Measurements from ENCODE around the gene NFKB2. TPM values are rescaled to one million over a fixed set of nuclear protein-coding genes. Genes with fewer than 3 reads are reported as not detected.

The NFKB2 gene
- total and polyA plus RNA-seq, 2 donors (not counting 1 experiment from before 2014, with no cell fraction given): 7.6 to 23.3 TPM

- Histone ChIP-seq H3K9me3 (ENCODE audit: control insufficient read depth, insufficient read depth, low read depth, low read length) (no peaks in the 10 kb centered on the region), H3K79me2 (ENCODE audit: control insufficient read depth, insufficient read depth, low read length) (no peaks in the 10 kb centered on the region), H2AFZ (ENCODE audit: low read length) (no peak overlapping the region), H3K27ac (ENCODE audit: insufficient read depth, low read length) (no peak overlapping the region), H3K4me2 (ENCODE audit: extremely low read depth, insufficient read depth, low read length) (no peak overlapping the region), H3K4me1 (ENCODE audit: control insufficient read depth, extremely low read depth, insufficient read depth, low read length) (no peaks in the 10 kb centered on the region), H3K27me3 (ENCODE audit: control insufficient read depth, insufficient read depth, low read length) (peaks cover 71% of the 10 kb centered on the region), H3K4me3 (replicated peaks in 1 of 4; ENCODE audit: control extremely low read depth in 1 of 4, insufficient read depth in 1 of 4, low read depth in 3 of 4, low read length in 4 of 4) (no peak overlapping the region), H3K36me3 (ENCODE audit: control insufficient read depth, insufficient read depth, low read length) (no peaks in the 10 kb centered on the region), H3K9ac (ENCODE audit: insufficient read depth, low read length) (no peak overlapping the region), H4K20me1 (ENCODE audit: control insufficient read depth, extremely low read depth, insufficient read depth, low read length) (no peaks in the 10 kb centered on the region)
- no peak for TF ChIP-seq CTCF (conservative IDR thresholded peaks at IDR 0.05 in 1 of 2, IDR thresholded peaks at IDR 0.05 in 1 of 2; ENCODE audit: low read depth in 1 of 2, low read length in 2 of 2)
- TF ChIP-seq EZH2 (IDR thresholded peaks at IDR 0.05; ENCODE audit: low read length, missing control alignments): peak; percentile 74
- DNase-seq (ENCODE audit: low read depth in 2 of 2): no peak
Measured at GRCh38 chr10:102411341-102412255, 16.1 kb downstream of the NFKB2 start.

- H3K4me3 ChIP-seq (replicated peaks in 1 of 4; ENCODE audit: control extremely low read depth in 1 of 4, insufficient read depth in 1 of 4, low read depth in 3 of 4, low read length in 4 of 4): no peak overlapping the region
- H2AFZ ChIP-seq (ENCODE audit: low read length): no peak overlapping the region
- no peaks in the 10 kb centered on the region for H3K9me3 ChIP-seq (ENCODE audit: control insufficient read depth, insufficient read depth, low read depth, low read length)
- H3K9ac ChIP-seq (ENCODE audit: insufficient read depth, low read length): no peak overlapping the region
- no peak overlapping the region for H3K27ac ChIP-seq (ENCODE audit: insufficient read depth, low read length)
- no peaks in the 10 kb centered on the region for H4K20me1 ChIP-seq (ENCODE audit: control insufficient read depth, extremely low read depth, insufficient read depth, low read length)
- H3K79me2 ChIP-seq (ENCODE audit: control insufficient read depth, insufficient read depth, low read length): no peaks in the 10 kb centered on the region
- no peak for TF ChIP-seq CTCF (conservative IDR thresholded peaks at IDR 0.05 in 1 of 2, IDR thresholded peaks at IDR 0.05 in 1 of 2; ENCODE audit: low read depth in 1 of 2, low read length in 2 of 2)
- TF ChIP-seq EZH2 (IDR thresholded peaks at IDR 0.05; ENCODE audit: low read length, missing control alignments): peak; percentile 8
- H3K36me3 ChIP-seq (ENCODE audit: control insufficient read depth, insufficient read depth, low read length): no peaks in the 10 kb centered on the region
- no peaks in the 10 kb centered on the region for H3K4me1 ChIP-seq (ENCODE audit: control insufficient read depth, extremely low read depth, insufficient read depth, low read length)
- DNase-seq (ENCODE audit: low read depth in 2 of 2): no peak
- H3K27me3 ChIP-seq (ENCODE audit: control insufficient read depth, insufficient read depth, low read length): peaks cover 71% of the 10 kb centered on the region
- H3K4me2 ChIP-seq (ENCODE audit: extremely low read depth, insufficient read depth, low read length): no peak overlapping the region
Measured at GRCh38 chr10:102412293-102412692, 16.8 kb downstream of the NFKB2 start.

- no peak overlapping the region for H2AFZ ChIP-seq (ENCODE audit: low read length)
- no peak overlapping the region for H3K27ac ChIP-seq (ENCODE audit: insufficient read depth, low read length)
- DNase-seq (ENCODE audit: low read depth in 2 of 2): no peak
- no peak overlapping the region for H3K4me3 ChIP-seq (replicated peaks in 1 of 4; ENCODE audit: control extremely low read depth in 1 of 4, insufficient read depth in 1 of 4, low read depth in 3 of 4, low read length in 4 of 4)
- H3K9me3 ChIP-seq (ENCODE audit: control insufficient read depth, insufficient read depth, low read depth, low read length): no peaks in the 10 kb centered on the region
- H3K4me2 ChIP-seq (ENCODE audit: extremely low read depth, insufficient read depth, low read length): no peak overlapping the region
- TF ChIP-seq CTCF (conservative IDR thresholded peaks at IDR 0.05 in 1 of 2, IDR thresholded peaks at IDR 0.05 in 1 of 2; ENCODE audit: low read depth in 1 of 2, low read length in 2 of 2) (no peak), EZH2 (IDR thresholded peaks at IDR 0.05; ENCODE audit: low read length, missing control alignments) (no peak)
- H3K36me3 ChIP-seq (ENCODE audit: control insufficient read depth, insufficient read depth, low read length): no peaks in the 10 kb centered on the region
- H3K79me2 ChIP-seq (ENCODE audit: control insufficient read depth, insufficient read depth, low read length): no peaks in the 10 kb centered on the region
- H4K20me1 ChIP-seq (ENCODE audit: control insufficient read depth, extremely low read depth, insufficient read depth, low read length): no peaks in the 10 kb centered on the region
- H3K9ac ChIP-seq (ENCODE audit: insufficient read depth, low read length): no peak overlapping the region
- H3K27me3 ChIP-seq (ENCODE audit: control insufficient read depth, insufficient read depth, low read length): peaks cover 66% of the 10 kb centered on the region
- H3K4me1 ChIP-seq (ENCODE audit: control insufficient read depth, extremely low read depth, insufficient read depth, low read length): no peaks in the 10 kb centered on the region
Measured at GRCh38 chr10:102413053-102413705, 17.7 kb downstream of the NFKB2 start.

All from fibroblast of lung (primary cell).